MM.1S (cell line): ENCODE measurements around the gene CDHR5.

Experiments used
- DNase-seq: peaks from one replicate; pipeline ENCODE4 v3.0.0-alpha.2; 2015
- H2AFZ ChIP-seq: fragments of 300-600 bp; sonication (generic); 2 replicates; pipeline ENCODE4 v1.6.0; 2016; ENCODE audit warnings: antibody characterized with exemption, low read length
- H3F3A ChIP-seq: fragments of 300-600 bp; sonication (generic); 2 replicates; pipeline ENCODE4 v1.6.1; 2016; ENCODE audit warnings: mild to moderate bottlenecking, antibody characterized with exemption, low read length, moderate library complexity, mixed read lengths; ENCODE audit not compliant: insufficient read depth
- H3K27ac ChIP-seq: fragments of 300-600 bp; sonication (generic); 2 replicates; pipeline ENCODE4 v1.5.1; 2016; ENCODE audit warnings: mild to moderate bottlenecking, low read length
- H3K27me3 ChIP-seq: fragments of 300-600 bp; sonication (generic); replicated peaks from 2 replicates; pipeline ENCODE4 v1.6.0; 2016; ENCODE audit warnings: low read length; ENCODE audit not compliant: insufficient read depth
- H3K36me3 ChIP-seq: fragments of 300-600 bp; sonication (generic); replicated peaks from 2 replicates; pipeline ENCODE4 v1.6.1; 2016; ENCODE audit warnings: mild to moderate bottlenecking, low read length, mixed read lengths; ENCODE audit not compliant: insufficient read depth
- H3K4me1 ChIP-seq: fragments of 300-600 bp; sonication (generic); 2 replicates; pipeline ENCODE4 v1.6.1; 2016; ENCODE audit warnings: low read length, mixed read lengths
- H3K4me2 ChIP-seq: fragments of 300-600 bp; sonication (generic); 2 replicates; pipeline ENCODE4 v1.6.0; 2016; ENCODE audit warnings: low read depth, low read length
- H3K4me3 ChIP-seq: fragments of 300-600 bp; sonication (generic); 2 replicates; pipeline ENCODE4 v1.5.1; 2016; ENCODE audit warnings: low read length, mixed read lengths
- H3K79me2 ChIP-seq: fragments of 300-600 bp; sonication (generic); 2 replicates; pipeline ENCODE4 v1.6.1; 2016; ENCODE audit warnings: mixed run types, low read length, mixed read lengths
- H3K9ac ChIP-seq: fragments of 300-600 bp; sonication (generic); 2 replicates; pipeline ENCODE4 v1.6.1; 2016; ENCODE audit warnings: low read length, mixed read lengths
- H3K9me2 ChIP-seq: fragments of 300-600 bp; sonication (generic); replicated peaks from 2 replicates; pipeline ENCODE4 v1.6.1; 2016; ENCODE audit warnings: mild to moderate bottlenecking, low read length, mixed read lengths; ENCODE audit not compliant: insufficient read depth
- H3K9me3 ChIP-seq: fragments of 300-600 bp; sonication (generic); replicated peaks from 2 replicates; pipeline ENCODE4 v1.6.1; 2016; ENCODE audit warnings: mild to moderate bottlenecking, low read length, mixed read lengths; ENCODE audit not compliant: insufficient read depth
- H4K20me1 ChIP-seq: fragments of 300-600 bp; sonication (generic); 2 replicates; pipeline ENCODE4 v1.6.1; 2016; ENCODE audit warnings: mild to moderate bottlenecking, low read length, moderate library complexity, mixed read lengths; ENCODE audit not compliant: insufficient read depth
- CTCF ChIP-seq: fragments of 300-600 bp; sonication (generic); IDR thresholded peaks from 2 replicates; pipeline ENCODE4 v1.5.1; 2016; ENCODE audit warnings: antibody characterized with exemption, low read length, mixed read lengths
- EZH2 ChIP-seq: fragments of 300-600 bp; sonication (generic); optimal IDR thresholded peaks from 2 replicates; pipeline ENCODE3; 2017; ENCODE audit warnings: low read depth, mild to moderate bottlenecking, antibody characterized with exemption, low read length, mixed read lengths
- EZH2phosphoT487 ChIP-seq: fragments of 300-600 bp; sonication (generic); IDR thresholded peaks from 2 replicates; pipeline ENCODE4 v1.6.1; 2018; ENCODE audit warnings: antibody characterized with exemption, low read length

CDHR5 gene

GRCh38 chr11:584287-584686 is 40.5 kb downstream of the CDHR5 start:
- Histone ChIP-seq H3K4me2 (no peak overlapping the region), H3K4me3 (no peak overlapping the region), H3F3A (no peaks in the 10 kb centered on the region), H3K79me2 (peaks cover 80% of the 10 kb centered on the region), H4K20me1 (peaks cover 28% of the 10 kb centered on the region), H3K27me3 (no peaks in the 10 kb centered on the region), H3K9me3 (no peaks in the 10 kb centered on the region), H3K27ac (no peak overlapping the region), H3K4me1 (no peaks in the 10 kb centered on the region), H3K36me3 (peaks cover 15% of the 10 kb centered on the region), H3K9me2 (no peaks in the 10 kb centered on the region), H2AFZ (no peak overlapping the region), H3K9ac (no peak overlapping the region)
- TF ChIP-seq EZH2phosphoT487 (no peak), CTCF (no peak), EZH2 (no peak)
- no peak for DNase-seq

- DNase-seq, result no peak
- H3F3A ChIP-seq, result no peaks in the 10 kb centered on the region
- H3K4me3 ChIP-seq, result no peak overlapping the region
- H3K9me2 ChIP-seq, result no peaks in the 10 kb centered on the region
- no peak overlapping the region for H3K9ac ChIP-seq
- peaks cover 50% of the 10 kb centered on the region for H4K20me1 ChIP-seq
- H3K4me1 ChIP-seq, result peaks cover 10% of the 10 kb centered on the region
- H3K4me2 ChIP-seq, result no peak overlapping the region
- H3K79me2 ChIP-seq, result peaks cover 84% of the 10 kb centered on the region
- H2AFZ ChIP-seq, result no peak overlapping the region
- H3K36me3 ChIP-seq, result peaks cover 6% of the 10 kb centered on the region; the same call in 1 of the 2 replicates
- no peaks in the 10 kb centered on the region for H3K27me3 ChIP-seq
- H3K9me3 ChIP-seq, result no peaks in the 10 kb centered on the region
- H3K27ac ChIP-seq, result no peak overlapping the region
- no peak for TF ChIP-seq EZH2
- TF ChIP-seq EZH2phosphoT487, result no peak
- TF ChIP-seq CTCF, result no peak
These were observed 43.0 kb downstream of the CDHR5 start for GRCh38 chr11:581752-582151.

- Histone ChIP-seq H3K4me2 (no peak overlapping the region), H3K79me2 (peaks cover 81% of the 10 kb centered on the region), H3K9me2 (no peaks in the 10 kb centered on the region), H3K9me3 (no peaks in the 10 kb centered on the region), H2AFZ (no peak overlapping the region), H3K27me3 (no peaks in the 10 kb centered on the region), H3F3A (no peaks in the 10 kb centered on the region), H3K27ac (no peak overlapping the region), H3K4me3 (no peak overlapping the region), H4K20me1 (peaks cover 48% of the 10 kb centered on the region), H3K36me3 (peaks cover 6% of the 10 kb centered on the region; the same call in 1 of the 2 replicates), H3K4me1 (peaks cover 10% of the 10 kb centered on the region), H3K9ac (no peak overlapping the region)
- TF ChIP-seq EZH2 (no peak), EZH2phosphoT487 (no peak), CTCF (no peak)
- DNase-seq, result no peak
These were observed 43.4 kb downstream of the CDHR5 start for GRCh38 chr11:581342-581741.
